GM10266 (cell line): ENCODE data around the gene DOCK1.

Source experiments
- DNase-seq: peaks from one replicate; pipeline ENCODE4 v3.0.0; 2012; ENCODE audit errors: extremely low spot score
- CTCF ChIP-seq: IDR thresholded peaks from 2 replicates; pipeline ENCODE4 v1.5.1; 2012; ENCODE audit warnings: mild to moderate bottlenecking, low read depth; ENCODE audit not compliant: control insufficient read depth, insufficient read depth; ENCODE audit errors: missing control alignments

The DOCK1 gene

GRCh38 chr10:127227027-127227426 lies 321.8 kb downstream of the DOCK1 start:
- TF ChIP-seq CTCF = no peak
- no peak for DNase-seq

DNA sequence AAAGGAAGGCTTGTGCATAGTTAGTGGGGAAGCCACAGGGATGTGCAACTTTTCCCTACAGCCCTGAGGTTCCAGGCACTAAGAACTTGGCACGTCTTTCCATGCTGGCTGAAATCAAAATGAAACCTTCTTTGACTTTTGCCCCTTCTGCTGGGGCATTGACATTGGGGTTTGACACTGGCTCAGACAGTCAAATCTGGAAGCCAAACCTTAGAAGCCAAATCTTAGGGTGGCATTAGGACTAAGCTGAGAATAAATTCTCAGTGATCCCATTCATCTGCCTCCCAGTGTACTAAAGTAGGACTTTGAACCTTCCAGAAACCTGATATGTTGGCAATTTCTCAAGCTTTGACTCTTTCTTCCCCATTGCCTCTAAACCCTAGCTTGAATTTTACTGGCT lies 322.4 kb downstream of the DOCK1 start:
- no peak for DNase-seq
- no peak for TF ChIP-seq CTCF

DNA sequence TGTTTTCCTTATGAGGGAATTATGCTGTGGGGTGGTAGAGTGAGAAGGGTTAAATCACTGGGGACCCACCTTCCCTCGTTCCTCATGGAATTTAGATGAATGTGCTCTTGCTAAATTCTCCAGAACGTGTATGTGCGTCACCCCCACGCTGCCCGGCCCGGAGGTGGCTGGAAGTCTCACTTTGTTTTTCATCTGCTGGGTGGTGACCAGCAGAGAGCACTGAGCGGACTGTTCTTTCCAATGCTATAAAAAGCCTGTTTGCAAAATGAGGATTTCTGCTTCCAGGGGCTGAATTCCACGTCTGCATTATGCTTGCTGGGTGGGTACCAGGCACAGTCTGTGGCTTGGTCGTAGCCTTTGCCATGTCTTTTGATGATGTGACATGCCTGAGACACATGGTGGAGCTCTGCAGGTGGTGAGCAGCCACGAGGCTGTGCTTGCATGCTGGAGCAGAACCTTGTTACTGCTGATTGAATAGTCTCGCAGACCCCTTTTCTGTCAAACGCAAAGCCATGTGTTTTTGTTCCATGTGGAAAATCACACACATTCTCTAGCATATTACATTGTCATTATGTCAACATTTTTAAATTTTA lies 323.1 kb downstream of the DOCK1 start:
- DNase-seq = no peak
- TF ChIP-seq CTCF = no peak

DNA sequence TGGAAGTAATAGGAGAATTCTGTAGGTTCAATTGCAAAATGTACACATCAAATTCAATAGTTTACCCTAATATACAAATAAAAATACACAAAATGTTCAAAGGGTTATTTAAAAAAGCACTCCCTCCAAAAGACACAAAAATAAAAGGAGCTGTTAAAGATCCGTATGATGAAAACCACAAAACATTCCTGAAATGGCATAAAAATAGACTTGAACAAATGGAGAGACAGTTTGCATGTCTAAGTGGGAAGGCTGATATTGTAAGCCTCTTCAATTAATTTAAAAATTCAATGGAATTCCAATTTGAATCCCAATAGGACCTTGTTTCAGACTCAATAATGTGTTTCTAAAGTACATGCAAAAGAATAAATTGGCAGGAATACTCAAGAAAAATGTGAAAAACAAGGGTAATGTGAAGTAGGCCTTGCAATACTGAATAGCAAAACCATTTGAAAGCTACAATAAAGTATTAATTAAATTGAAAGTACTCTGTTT lies 329.1 kb downstream of the DOCK1 start:
- DNase-seq = no peak
- TF ChIP-seq CTCF = no peak

DNA sequence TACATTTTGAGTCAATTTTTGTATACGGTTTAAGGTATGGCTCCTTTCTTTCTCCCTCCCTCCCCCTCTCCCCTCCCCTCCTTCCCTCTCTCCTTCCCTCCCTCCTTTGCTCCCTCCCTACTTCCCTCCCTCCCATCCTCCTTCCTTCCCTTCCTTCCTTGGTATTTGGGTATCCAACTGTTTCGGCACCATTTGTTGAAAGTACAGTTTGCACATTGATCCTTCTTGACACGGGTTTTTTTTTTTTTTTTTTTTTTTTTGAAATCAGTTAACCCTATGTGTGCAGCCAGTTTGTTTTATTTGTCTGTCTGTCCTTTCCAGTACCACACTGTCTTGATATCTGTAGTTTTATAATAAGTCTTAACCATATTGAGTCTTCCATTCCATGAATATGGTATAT lies 331.0 kb downstream of the DOCK1 start:
- DNase-seq = no peak
- no peak for TF ChIP-seq CTCF

DNA sequence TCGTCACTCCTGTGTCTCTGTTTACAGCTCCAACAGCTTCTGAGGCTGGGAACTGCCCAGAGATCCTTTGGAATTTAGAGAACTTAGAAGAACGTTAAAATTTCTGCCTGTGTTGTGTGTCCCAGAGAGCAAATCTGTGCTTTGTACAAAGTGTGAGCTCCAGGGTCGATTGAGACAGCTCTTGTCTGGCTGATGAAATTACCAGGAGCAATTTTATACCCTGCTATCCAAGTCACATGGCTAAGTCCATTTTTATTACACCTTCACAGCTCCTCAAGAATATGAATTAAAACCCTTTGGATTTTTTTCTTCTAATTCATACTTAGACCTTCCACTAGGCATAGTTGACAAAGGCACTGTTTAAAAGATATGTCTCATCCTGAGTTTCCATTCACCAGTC lies 337.7 kb downstream of the DOCK1 start:
- DNase-seq = no peak
- no peak for TF ChIP-seq CTCF

GRCh38 chr10:127243490-127244272 lies 338.5 kb downstream of the DOCK1 start:
- TF ChIP-seq CTCF = no peak
- DNase-seq = no peak
